ENCODE results near the gene SHLD1. TPM values are rescaled to one million over a fixed set of nuclear protein-coding genes. Genes with fewer than 3 reads are reported as not detected.
A peak's percentile ranks its signal among the peaks of the same experiment; 100 is the strongest.

The SHLD1 gene
- total and polyA plus RNA-seq, 12 donors: 3.2 to 8.5 (median 4.8) TPM

- Histone ChIP-seq H3K4me3 (no peak overlapping the region), H3K9me3 (no peaks in the 10 kb centered on the region), H3K27me3 (no peaks in the 10 kb centered on the region), H3K4me1 (peaks cover 7 to 29% (median 26%) of the 10 kb centered on the region in 9 donors), H3K36me3 (no peaks in the 10 kb centered on the region), H3K27ac (no peak overlapping the region)
- 83 to 91% methylated on average over 5 of the region's 5 CpGs for WGBS, 2 donors
- intact Hi-C loops (cut with DNase I): no loop called here
- ATAC-seq (no peak), DNase-seq (no peak)
- no peak for TF ChIP-seq CTCF (IDR thresholded peaks at IDR 0.05)
These were observed 109.4 kb downstream of the SHLD1 start for GRCh38 chr20:5859608-5860007.

DNA sequence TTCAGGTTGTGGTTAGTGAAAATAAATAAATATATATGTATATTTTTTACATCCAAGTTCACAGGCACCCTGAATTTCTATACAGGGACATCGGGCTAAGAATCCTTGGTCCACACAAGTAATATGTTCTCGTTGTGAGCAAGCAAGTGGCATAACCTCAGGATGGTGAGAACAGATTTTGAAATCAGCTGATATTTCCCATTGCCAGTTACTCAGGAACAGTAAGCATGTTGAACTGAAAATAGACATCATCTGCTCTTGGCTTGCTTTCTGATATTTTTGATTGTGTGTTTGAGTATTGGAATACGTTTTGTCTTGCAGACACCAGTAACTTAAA is 112.5 kb downstream of the SHLD1 start:
- H3K9me3 ChIP-seq: no peaks in the 10 kb centered on the region
- H3K4me1 ChIP-seq: peaks cover 7 to 40% (median 34%) of the 10 kb centered on the region in 9 donors
- no peaks in the 10 kb centered on the region for H3K27me3 ChIP-seq
- ATAC-seq (peak in 5 of 8 donors; percentile 34 to 72 (median 55)), DNase-seq (no peak)
- H3K27ac ChIP-seq: peak overlapping the region in 7 of 10 donors; percentile 5 to 70 (median 57)
- H3K4me3 ChIP-seq: no peak overlapping the region
- H3K36me3 ChIP-seq: no peaks in the 10 kb centered on the region
- 22 to 30% methylated on average over 3 of the region's 3 CpGs for WGBS, 2 donors
- no peak for TF ChIP-seq CTCF (IDR thresholded peaks at IDR 0.05)
- intact Hi-C loops (cut with DNase I): no loop called here

DNA sequence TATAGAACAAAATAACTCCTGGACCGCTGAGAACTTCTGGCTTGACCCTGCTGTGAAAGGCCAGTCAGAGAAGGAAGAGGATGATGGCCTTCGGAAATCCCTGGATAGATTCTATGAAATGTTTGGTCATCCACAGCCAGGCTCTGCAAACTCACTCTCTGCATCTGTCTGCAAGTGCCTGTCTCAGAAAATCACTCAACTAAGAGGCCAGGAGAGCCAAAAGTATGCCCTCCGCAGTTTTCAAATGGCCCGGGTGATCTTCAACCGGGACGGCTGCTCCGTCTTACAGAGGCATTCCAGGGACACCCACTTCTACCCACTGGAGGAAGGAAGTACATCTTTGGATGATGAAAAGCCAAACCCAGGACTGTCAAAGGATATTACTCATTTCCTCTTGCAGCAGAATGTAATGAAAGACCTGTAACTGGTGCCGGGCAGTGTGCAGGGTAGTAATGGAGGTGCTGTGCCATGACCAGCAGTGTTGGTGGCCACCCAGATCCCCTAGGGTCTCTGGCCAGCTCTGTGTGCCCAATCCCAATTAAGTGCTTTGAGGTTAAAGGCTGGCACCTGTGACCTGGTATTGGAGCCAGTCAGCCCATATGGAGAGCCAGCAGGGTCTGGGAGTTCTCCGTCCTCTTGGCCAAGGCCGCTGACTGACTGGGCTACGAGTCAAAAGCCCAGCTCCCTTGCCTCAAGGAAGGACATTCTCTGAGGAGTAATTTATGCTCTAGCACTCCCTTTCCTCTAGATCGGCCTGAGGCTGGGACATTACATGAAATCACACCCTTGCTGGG is 113.0 kb downstream of the SHLD1 start:
- ATAC-seq (peak in 7 of 8 donors; percentile 47 to 71 (median 61)), DNase-seq (peak in 1 of 2 donors; percentile 19)
- no peaks in the 10 kb centered on the region for H3K9me3 ChIP-seq
- H3K36me3 ChIP-seq: no peaks in the 10 kb centered on the region
- peak overlapping the region in 8 of 10 donors; percentile 5 to 70 (median 56) for H3K27ac ChIP-seq
- 34% methylated on average over 12 of the region's 12 CpGs for WGBS, 2 donors
- no peak for TF ChIP-seq CTCF (IDR thresholded peaks at IDR 0.05)
- H3K4me3 ChIP-seq: peak overlapping the region in 1 of 10 donors; percentile 6
- intact Hi-C loops (cut with DNase I): no loop called here
- H3K27me3 ChIP-seq: no peaks in the 10 kb centered on the region
- peaks cover 7 to 40% (median 34%) of the 10 kb centered on the region in 9 donors for H3K4me1 ChIP-seq

GRCh38 chr20:5864428-5864827 is 114.2 kb downstream of the SHLD1 start:
- Histone ChIP-seq H3K27me3 (no peaks in the 10 kb centered on the region), H3K4me3 (no peak overlapping the region), H3K4me1 (peaks cover 7 to 40% (median 34%) of the 10 kb centered on the region in 9 donors), H3K36me3 (no peaks in the 10 kb centered on the region), H3K27ac (no peak overlapping the region), H3K9me3 (no peaks in the 10 kb centered on the region)
- 68 to 81% methylated on average over 6 of the region's 6 CpGs for WGBS, 2 donors
- intact Hi-C loops (cut with DNase I): no loop called here
- TF ChIP-seq CTCF (IDR thresholded peaks at IDR 0.05): no peak
- DNase-seq (no peak), ATAC-seq (peak in 2 of 8 donors; percentile 10 to 48)
